Measurements from ENCODE around the gene C3orf20.

C3orf20 gene

GRCh38 chr3:14821151-14821550, 146.2 kb downstream of the C3orf20 start:
- H3K36me3 ChIP-seq (ENCODE audit: control insufficient read depth, insufficient read depth, low read length): no peaks in the 10 kb centered on the region
- no peak overlapping the region for H3K4me2 ChIP-seq (ENCODE audit: low read length)
- H2AFZ ChIP-seq: no peak overlapping the region
- no peak overlapping the region for H3K4me3 ChIP-seq (ENCODE audit: low read depth, low read length)
- H3K9me3 ChIP-seq (ENCODE audit: control insufficient read depth, low read length): no peaks in the 10 kb centered on the region
- H3K27me3 ChIP-seq (ENCODE audit: control insufficient read depth, insufficient read depth, low read length): no peaks in the 10 kb centered on the region
- no peaks in the 10 kb centered on the region for H3K79me2 ChIP-seq
- no peaks in the 10 kb centered on the region for H3K4me1 ChIP-seq
- H3K9ac ChIP-seq: no peak overlapping the region
- no peak for TF ChIP-seq CTCF (IDR thresholded peaks at IDR 0.05)
- no peak overlapping the region for H3K27ac ChIP-seq

- Histone ChIP-seq H3K4me1 (no peaks in the 10 kb centered on the region), H3K4me2 (ENCODE audit: low read length) (no peak overlapping the region), H2AFZ (no peak overlapping the region), H3K36me3 (ENCODE audit: control insufficient read depth, insufficient read depth, low read length) (no peaks in the 10 kb centered on the region), H3K9ac (no peak overlapping the region), H3K4me3 (ENCODE audit: low read depth, low read length) (no peak overlapping the region), H3K27me3 (ENCODE audit: control insufficient read depth, insufficient read depth, low read length) (no peaks in the 10 kb centered on the region), H3K9me3 (ENCODE audit: control insufficient read depth, low read length) (no peaks in the 10 kb centered on the region), H3K27ac (no peak overlapping the region), H3K79me2 (no peaks in the 10 kb centered on the region)
- TF ChIP-seq CTCF (IDR thresholded peaks at IDR 0.05): no peak
These were observed 147.2 kb downstream of the C3orf20 start for GRCh38 chr3:14822134-14822533.

Data from parathyroid adenoma (tissue), 2 donors.